ENCODE data around the gene SNED1.

SNED1 gene

GRCh38 chr2:241133436-241133820, 135.0 kb downstream of the SNED1 start:
- no peak for DNase-seq

GRCh38 chr2:241134711-241135110, 136.3 kb downstream of the SNED1 start:
- no peak for DNase-seq

GRCh38 chr2:241135737-241136136, 137.3 kb downstream of the SNED1 start:
- DNase-seq: no peak

GRCh38 chr2:241136191-241136590, 137.8 kb downstream of the SNED1 start:
- no peak for DNase-seq

GRCh38 chr2:241136661-241137260, 138.3 kb downstream of the SNED1 start:
- DNase-seq: no peak

- no peak for DNase-seq
Observed at GRCh38 chr2:241137276-241138190, 139.1 kb downstream of the SNED1 start.

- no peak for DNase-seq
Observed at GRCh38 chr2:241138471-241138870, 140.1 kb downstream of the SNED1 start.

GRCh38 chr2:241139531-241140444, 141.4 kb downstream of the SNED1 start:
- no peak for DNase-seq

GRCh38 chr2:241140445-241140840, 142.0 kb downstream of the SNED1 start:
- no peak for DNase-seq

GRCh38 chr2:241141214-241141770, 142.9 kb downstream of the SNED1 start:
- no peak for DNase-seq

- DNase-seq: no peak
Observed at GRCh38 chr2:241142063-241142462, 143.6 kb downstream of the SNED1 start.

- no peak for DNase-seq
Observed at GRCh38 chr2:241142593-241142992, 144.2 kb downstream of the SNED1 start.

All from NCI-H1105 treated with DMSO at 0.1 percent for 48 hours (cell line).